K562 (cell line): Measurements from ENCODE around the gene PBX2. TPM values are rescaled to one million over a fixed set of nuclear protein-coding genes. Genes with fewer than 3 reads are reported as not detected.

ENCODE experiments used
- ATAC-seq: fragments of 200-7000 bp; cut with Tn5 transposase; 3 replicates; pipeline ENCODE4 v1.9.1; 2020; ENCODE audit warnings: moderate library complexity
- BruUV-seq: library from RNA; stranded (reverse); fragments of 400-500 nt; replicated peaks from 2 replicates; lab custom pipeline; 2021; lab: Mats Ljungman, UMichigan
- CTCF ChIA-PET: fragments of 300-600 bp; formaldehyde crosslinking; extraction: SDS; loops from one replicate; lab custom pipeline; 2021; ENCODE audit warnings: low intra/inter-chr PET ratio; lab: Yijun Ruan, JAX
- POLR2A ChIA-PET: fragments of 300-600, 350-650 bp; sonication (Branson Sonifier 250); formaldehyde crosslinking; extraction: SDS; loops from one replicate; lab custom pipeline; 2021; ENCODE audit warnings: antibody characterized with exemption, inconsistent platforms; lab: Yijun Ruan, JAX
- DNase-seq, 4 experiments: peaks; one replicate each; pipeline versions ENCODE4 v3.0.0 to v3.0.0-alpha.2; 2011 to 2018; ENCODE audit warnings: low spot score in 3 of 4, mixed read lengths in 3 of 4; ENCODE audit errors: extremely low read depth in 1 of 4
- FAIRE-seq: peaks from 2 replicates; lab custom pipeline; 2011; peaks lifted over from hg19 to GRCh38; lab: Jason Lieb, UNC
- H2AFZ ChIP-seq: 2 replicates; pipeline ENCODE4 v1.6.0; 2011; ENCODE audit warnings: low read depth, low read length, control low read depth, inconsistent platforms
- H3K27ac ChIP-seq: fragments of 200-600 bp; 3 replicates; pipeline ENCODE4 v1.8.0; 2011; ENCODE audit warnings: low read depth, mild to moderate bottlenecking, control low read depth, inconsistent platforms, low read length, moderate library complexity, mixed read lengths; ENCODE audit errors: extremely low read depth
- H3K27me3 ChIP-seq, 2 experiments: fragments of 300-600 bp in 1 of 2; 2 replicates in 1 of 2; 3 replicates in 1 of 2; pipeline versions ENCODE4 v1.6.0 to v1.8.0; 2011; ENCODE audit warnings: inconsistent platforms in 2 of 2, low read length in 2 of 2, mild to moderate bottlenecking in 1 of 2, mixed read lengths in 1 of 2, moderate library complexity in 1 of 2; ENCODE audit not compliant: control insufficient read depth in 2 of 2, insufficient read depth in 2 of 2
- H3K36me3 ChIP-seq: fragments of 300-600 bp; 3 replicates; pipeline ENCODE4 v1.8.0; 2011; ENCODE audit warnings: mild to moderate bottlenecking, low read length, inconsistent platforms; ENCODE audit not compliant: control insufficient read depth, insufficient read depth
- H3K4me1 ChIP-seq, 2 experiments: fragments of 200-600 bp in 1 of 2; replicated peaks in 1 of 2; 2 replicates in 1 of 2; 3 replicates in 1 of 2; pipeline versions ENCODE4 v1.5.1 to v1.8.0; 2011; ENCODE audit warnings: inconsistent platforms in 2 of 2, low read length in 2 of 2, mild to moderate bottlenecking in 1 of 2, mixed read lengths in 1 of 2, moderate library complexity in 1 of 2; ENCODE audit not compliant: control insufficient read depth in 2 of 2, insufficient read depth in 2 of 2
- H3K4me2 ChIP-seq: 2 replicates; pipeline ENCODE4 v1.6.1; 2011; ENCODE audit warnings: low read length, control low read depth, inconsistent platforms, mixed read lengths; ENCODE audit not compliant: insufficient read depth
- H3K4me3 ChIP-seq: fragments of 200-600 bp; sonication (generic), shearing (Covaris generic); 2 replicates; pipeline ENCODE4 v1.5.1; 2016; ENCODE audit warnings: control low read depth, inconsistent platforms
- H3K79me2 ChIP-seq: fragments of 200-600 bp; 3 replicates; pipeline ENCODE4 v1.8.0; 2011; ENCODE audit warnings: low read length, inconsistent platforms; ENCODE audit not compliant: control insufficient read depth, insufficient read depth
- H3K9ac ChIP-seq, 2 experiments: 2 replicates each; pipeline versions ENCODE4 v1.6.0 to v1.6.1; 2011; ENCODE audit warnings: low read depth in 2 of 2, low read length in 2 of 2, control low read depth in 1 of 2, inconsistent platforms in 1 of 2, mild to moderate bottlenecking in 1 of 2, mixed read lengths in 1 of 2; ENCODE audit not compliant: insufficient read depth in 1 of 2
- H3K9me1 ChIP-seq: one replicate; pipeline ENCODE4 v1.6.0; 2011; ENCODE audit warnings: inconsistent platforms, mild to moderate bottlenecking, low read length, moderate library complexity; ENCODE audit not compliant: control insufficient read depth, insufficient read depth
- H3K9me3 ChIP-seq: replicated peaks from 2 replicates; pipeline ENCODE4 v1.5.1; 2011; ENCODE audit warnings: low read depth, low read length, inconsistent platforms; ENCODE audit not compliant: control insufficient read depth, insufficient read depth
- H4K20me1 ChIP-seq: replicated peaks from 2 replicates; pipeline ENCODE4 v1.6.1; 2011; ENCODE audit warnings: low read length, inconsistent platforms, mixed read lengths; ENCODE audit not compliant: control insufficient read depth, insufficient read depth
- ARID1B ChIP-seq: fragments of 450-650 bp; IDR thresholded peaks from 2 replicates; pipeline ENCODE4 v1.6.1; 2016; ENCODE audit warnings: antibody characterized with exemption, mild to moderate bottlenecking, inconsistent platforms
- BCOR ChIP-seq: fragments of 450-650 bp; IDR thresholded peaks from 2 replicates; pipeline ENCODE4 v1.6.1; 2016
- BRD9 ChIP-seq: fragments of 450-650 bp; IDR thresholded peaks from 2 replicates; pipeline ENCODE4 v1.6.1; 2018; ENCODE audit warnings: low read depth; ENCODE audit not compliant: partially characterized antibody
- CCAR2 ChIP-seq: fragments of 200-400 bp; formaldehyde crosslinking; IDR thresholded peaks from 2 replicates; pipeline ENCODE4 v1.6.1; 2017; ENCODE audit warnings: mild to moderate bottlenecking, low read depth, low read length
- COPS2 ChIP-seq: fragments of 450-650 bp; conservative IDR thresholded peaks from 2 replicates; pipeline ENCODE4 v1.6.1; 2016; ENCODE audit warnings: mild to moderate bottlenecking, moderate library complexity
- ESRRB ChIP-seq: fragments of 250-450 bp; sonication (Bioruptor Pico); IDR thresholded peaks from 2 replicates; pipeline ENCODE4 v1.5.0; 2020; ENCODE audit warnings: mild to moderate bottlenecking, moderate library complexity, borderline replicate concordance
- PCBP2 ChIP-seq: fragments of 200-400 bp; formaldehyde crosslinking; IDR thresholded peaks from 2 replicates; pipeline ENCODE4 v1.6.1; 2018; ENCODE audit warnings: low read length, low read depth, mild to moderate bottlenecking, moderate library complexity; ENCODE audit not compliant: poor library complexity, severe bottlenecking
- ZFP1 ChIP-seq: fragments of 450-650 bp; formaldehyde crosslinking; IDR thresholded peaks from 2 replicates; pipeline ENCODE4 v1.4.0; 2020; ENCODE audit warnings: mild to moderate bottlenecking, mixed read lengths
- ZFP36 ChIP-seq: fragments of 150-350 bp; IDR thresholded peaks from 2 replicates; pipeline ENCODE4 v1.6.1; 2018; ENCODE audit warnings: low read length, low read depth; ENCODE audit not compliant: partially characterized antibody
- ZKSCAN3 ChIP-seq: fragments of 250-450 bp; sonication (Bioruptor Pico); IDR thresholded peaks from 2 replicates; pipeline ENCODE4 v1.4.0; 2020
- ZNF212 ChIP-seq: fragments of 450-650 bp; formaldehyde crosslinking; IDR thresholded peaks from 2 replicates; pipeline ENCODE4 v1.4.0; 2020; ENCODE audit warnings: mild to moderate bottlenecking
- WGBS: fragments of 100-300 bp; shearing (Covaris generic); methylation state at CpG from one replicate; pipeline ENCODE4 v1.1.6; 2016; ENCODE audit warnings: low coverage, mixed read lengths; ENCODE audit not compliant: insufficient coverage; ENCODE audit errors: missing lambda C conversion rate; 5-methylcytosine and 5-hydroxymethylcytosine counted together
- in situ Hi-C: fragments of 300-500 bp; cut with MboI; formaldehyde crosslinking; loops from 4 replicates; pipeline ENCODE4 v1.15.0; 2018; ENCODE audit warnings: inconsistent platforms, mixed read lengths
- intact Hi-C: fragments of 100-400 bp; cut with micrococcal nuclease; formaldehyde crosslinking; loops from 2 replicates; pipeline ENCODE4 v1.14.2; 2022
- polyA plus RNA-seq, 8 experiments: library from polyadenylated mRNA; depleted of rRNA in 4 of 8; stranded (reverse) in 5 of 8; unstranded in 3 of 8; fragments of >200 nt; fragmentation: Nextera tagmentation in 2 of 8; fragmentation: Illumina TruSeq in 1 of 8; extraction: Ambion mirVana in 2 of 8; extraction: Trizol in 1 of 8; gene quantifications; 2 replicates each; pipeline versions ENCODE4 v1.2.1 to v1.2.3, GENCODE V29; 2011 to 2014; ENCODE audit warnings: inconsistent platforms in 1 of 8, missing spikeins in 1 of 8
- total RNA-seq, 7 experiments: library from RNA; depleted of rRNA in 6 of 7; stranded (reverse); fragments of >200 nt in 6 of 7; fragmentation: Illumina TruSeq in 2 of 7; extraction: Trizol in 2 of 7; gene quantifications; 2 replicates each; pipeline versions ENCODE4 v1.2.1 to v1.2.3, GENCODE V29; 2011 to 2021; ENCODE audit warnings: low replicate concordance in 1 of 7
- TF ChIP-seq, protein P1 (sequence below), 3 experiments: fragments of 200-800 bp in 1 of 3; sonication (Bioruptor generic) in 1 of 3; sonication (generic) in 1 of 3; formaldehyde crosslinking in 1 of 3; IDR thresholded peaks; 2 replicates each; pipeline versions ENCODE4 v1.6.1 to v1.8.0; 2016 to 2022; ENCODE audit warnings: mild to moderate bottlenecking in 2 of 3, missing compliant biosample characterization in 2 of 3, missing genetic modification characterization in 2 of 3, missing genetic modification reagents in 1 of 3
- TF ChIP-seq, protein P2 (sequence below): fragments of 200-800 bp; sonication (Bioruptor generic); IDR thresholded peaks from 2 replicates; pipeline ENCODE4 v1.6.1; 2016; ENCODE audit warnings: missing genetic modification characterization, missing compliant biosample characterization

PBX2 gene
- total and polyA plus RNA-seq, 9 of the 15 experiments (the other 6 are each of a cell fraction or from before 2014, with no cell fraction given) = 1.9 to 134 (median 62.5) TPM

DNA sequence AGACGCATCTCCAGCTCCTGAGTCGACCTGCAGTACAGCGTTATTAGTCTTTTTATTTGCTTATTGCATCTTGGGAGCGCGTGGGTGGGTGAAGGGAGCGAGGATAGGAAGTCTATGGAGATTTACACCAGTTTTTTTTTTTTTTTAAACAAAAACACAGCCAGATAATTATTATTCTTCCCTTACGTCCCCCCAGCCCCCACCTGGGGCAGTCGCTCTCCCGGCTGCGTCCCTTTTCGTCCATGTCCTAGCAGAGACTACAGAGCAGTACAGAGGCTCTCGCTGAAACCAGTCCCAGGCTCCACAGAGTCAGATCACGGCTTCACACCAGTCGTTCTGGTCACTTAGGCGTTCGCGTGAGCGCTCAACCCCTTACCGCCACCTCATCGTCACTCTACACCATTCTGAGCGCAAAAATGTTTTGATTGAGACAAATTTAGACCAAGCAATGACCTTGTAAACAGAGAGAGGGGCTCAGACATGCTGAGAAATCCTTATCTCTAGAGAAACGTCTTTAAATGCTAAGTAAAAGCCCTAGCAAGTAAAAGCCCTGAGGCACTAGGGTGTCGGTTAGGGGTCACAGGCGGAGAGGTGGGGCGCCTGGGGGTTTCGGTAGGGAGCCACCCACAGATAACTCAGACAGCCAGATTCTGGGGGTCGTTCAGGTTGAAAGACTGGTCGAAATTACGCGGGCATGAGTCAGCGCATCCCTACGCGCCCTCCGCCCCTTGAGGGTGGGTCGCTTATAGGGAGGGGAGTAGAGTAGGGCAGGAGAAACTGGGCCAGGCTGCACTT is 37.0 kb downstream of the PBX2 start:
- intact Hi-C loops = no loop called here
- ChIA-PET CTCF (interaction anchor here (0.9 to 4.2 kb wide), 2 partner anchors 24 to 34 kb away, joined by 3 to 51 read pairs; no protein-coding TSS in a partner anchor), POLR2A (interaction anchor here (0.6 to 2.1 kb wide), 6 partner anchors 12 to 38 kb away, joined by 3 to 7 read pairs (median 4); partner anchors contain the start of genes ATF6B and EGFL8)
- in situ Hi-C loops = no loop called here
- peak overlapping the region; percentile 89 for H3K27ac ChIP-seq
- TSS peak; percentile 70 for BruUV-seq
- DNase-seq (peak; percentile 43 to 82 (median 57)), ATAC-seq (peak; percentile 72), FAIRE-seq (peak; percentile 91)
- peaks cover 44% of the 10 kb centered on the region for H3K79me2 ChIP-seq
- peak overlapping the region; percentile 86 for H3K4me2 ChIP-seq
- WGBS = 5% methylated on average over 35 of the region's 35 CpGs
- peak overlapping the region; percentile 65 for H3K4me3 ChIP-seq
- H3K36me3 ChIP-seq = peaks cover 28% of the 10 kb centered on the region
- no peaks in the 10 kb centered on the region for H3K27me3 ChIP-seq
- no peaks in the 10 kb centered on the region for H3K9me1 ChIP-seq
- peak overlapping the region; percentile 91 for H2AFZ ChIP-seq
- H3K4me1 ChIP-seq = peaks cover 25 to 65% of the 10 kb centered on the region in 2 experiments; a peak in 4 of 5 replicates
- H3K9me3 ChIP-seq = no peaks in the 10 kb centered on the region
- H3K9ac ChIP-seq = peak overlapping the region; percentile 86 to 93
- no peaks in the 10 kb centered on the region for H4K20me1 ChIP-seq
- TF ChIP-seq, protein P1, sequence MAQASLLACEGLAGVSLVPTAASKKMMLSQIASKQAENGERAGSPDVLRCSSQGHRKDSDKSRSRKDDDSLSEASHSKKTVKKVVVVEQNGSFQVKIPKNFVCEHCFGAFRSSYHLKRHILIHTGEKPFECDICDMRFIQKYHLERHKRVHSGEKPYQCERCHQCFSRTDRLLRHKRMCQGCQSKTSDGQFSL (CRISPR knock-in tag; IDR thresholded peaks at IDR 0.05) = no peak
- TF ChIP-seq, protein P1 (tag; IDR thresholded peaks at IDR 0.05) = no peak
- no peak for TF ChIP-seq COPS2
- peak; percentile 10 for TF ChIP-seq ARID1B
- no peak for TF ChIP-seq PCBP2
- TF ChIP-seq, protein P2, sequence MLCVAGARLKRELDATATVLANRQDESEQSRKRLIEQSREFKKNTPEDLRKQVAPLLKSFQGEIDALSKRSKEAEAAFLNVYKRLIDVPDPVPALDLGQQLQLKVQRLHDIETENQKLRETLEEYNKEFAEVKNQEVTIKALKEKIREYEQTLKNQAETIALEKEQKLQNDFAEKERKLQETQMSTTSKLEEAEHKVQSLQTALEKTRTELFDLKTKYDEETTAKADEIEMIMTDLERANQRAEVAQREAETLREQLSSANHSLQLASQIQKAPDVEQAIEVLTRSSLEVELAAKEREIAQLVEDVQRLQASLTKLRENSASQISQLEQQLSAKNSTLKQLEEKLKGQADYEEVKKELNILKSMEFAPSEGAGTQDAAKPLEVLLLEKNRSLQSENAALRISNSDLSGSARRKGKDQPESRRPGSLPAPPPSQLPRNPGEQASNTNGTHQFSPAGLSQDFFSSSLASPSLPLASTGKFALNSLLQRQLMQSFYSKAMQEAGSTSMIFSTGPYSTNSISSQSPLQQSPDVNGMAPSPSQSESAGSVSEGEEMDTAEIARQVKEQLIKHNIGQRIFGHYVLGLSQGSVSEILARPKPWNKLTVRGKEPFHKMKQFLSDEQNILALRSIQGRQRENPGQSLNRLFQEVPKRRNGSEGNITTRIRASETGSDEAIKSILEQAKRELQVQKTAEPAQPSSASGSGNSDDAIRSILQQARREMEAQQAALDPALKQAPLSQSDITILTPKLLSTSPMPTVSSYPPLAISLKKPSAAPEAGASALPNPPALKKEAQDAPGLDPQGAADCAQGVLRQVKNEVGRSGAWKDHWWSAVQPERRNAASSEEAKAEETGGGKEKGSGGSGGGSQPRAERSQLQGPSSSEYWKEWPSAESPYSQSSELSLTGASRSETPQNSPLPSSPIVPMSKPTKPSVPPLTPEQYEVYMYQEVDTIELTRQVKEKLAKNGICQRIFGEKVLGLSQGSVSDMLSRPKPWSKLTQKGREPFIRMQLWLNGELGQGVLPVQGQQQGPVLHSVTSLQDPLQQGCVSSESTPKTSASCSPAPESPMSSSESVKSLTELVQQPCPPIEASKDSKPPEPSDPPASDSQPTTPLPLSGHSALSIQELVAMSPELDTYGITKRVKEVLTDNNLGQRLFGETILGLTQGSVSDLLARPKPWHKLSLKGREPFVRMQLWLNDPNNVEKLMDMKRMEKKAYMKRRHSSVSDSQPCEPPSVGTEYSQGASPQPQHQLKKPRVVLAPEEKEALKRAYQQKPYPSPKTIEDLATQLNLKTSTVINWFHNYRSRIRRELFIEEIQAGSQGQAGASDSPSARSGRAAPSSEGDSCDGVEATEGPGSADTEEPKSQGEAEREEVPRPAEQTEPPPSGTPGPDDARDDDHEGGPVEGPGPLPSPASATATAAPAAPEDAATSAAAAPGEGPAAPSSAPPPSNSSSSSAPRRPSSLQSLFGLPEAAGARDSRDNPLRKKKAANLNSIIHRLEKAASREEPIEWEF (CRISPR knock-in tag) = no peak
- no peak for TF ChIP-seq ZFP1
- TF ChIP-seq CCAR2 = no peak
- TF ChIP-seq ESRRB (CRISPR knock-in tag) = no peak
- TF ChIP-seq BRD9 = no peak
- TF ChIP-seq ZNF212 (CRISPR knock-in tag) = no peak
- TF ChIP-seq ZKSCAN3 = no peak
- TF ChIP-seq BCOR = no peak
- no peak for TF ChIP-seq ZFP36
